Activated CD4-positive, alpha-beta T cell treated with anti-CD3 and anti-CD28 coated beads, Interleukin-2, amount 10 ng/mL, durations not matched to agents 24 days and 14 days (primary cell): ENCODE results near the gene NCAPD3. TPM values are rescaled to one million over a fixed set of nuclear protein-coding genes. Genes with fewer than 3 reads are reported as not detected.
"Not testable (repeated sequence)": the region's sequence is repeated elsewhere in the genome, so short reads cannot be mapped to it uniquely, and the experiment has no call there.

ENCODE experiments used
- DNase-seq: peaks from one replicate; pipeline ENCODE4 v3.0.0; 2022
- H3K27ac Mint-ChIP-seq: one replicate; pipeline ENCODE4 v1.8.0; 2022; ENCODE audit warnings: mild to moderate bottlenecking, mixed read lengths
- H3K27me3 Mint-ChIP-seq: one replicate; pipeline ENCODE4 v1.8.0; 2022; ENCODE audit warnings: mixed read lengths
- H3K36me3 Mint-ChIP-seq: one replicate; pipeline ENCODE4 v1.8.0; 2022; ENCODE audit warnings: low read depth, mild to moderate bottlenecking, mixed read lengths
- H3K4me1 Mint-ChIP-seq: one replicate; pipeline ENCODE4 v1.8.0; 2021; ENCODE audit warnings: mixed read lengths
- H3K4me3 Mint-ChIP-seq: one replicate; pipeline ENCODE4 v1.8.0; 2022; ENCODE audit warnings: mild to moderate bottlenecking, moderate library complexity, mixed read lengths
- H3K9me3 Mint-ChIP-seq: one replicate; pipeline ENCODE4 v1.8.0; 2021; ENCODE audit warnings: mixed read lengths
- intact Hi-C: fragments of 100-400 bp; cut with micrococcal nuclease; formaldehyde crosslinking; loops from one replicate; pipeline ENCODE4 v1.15.1; 2023
- total RNA-seq: library from RNA; stranded (reverse); gene quantifications from 2 replicates; pipeline ENCODE4 v1.2.3, GENCODE V29; 2022

NCAPD3 gene
- total RNA-seq, 1 donor from 2014 or later: 111 TPM

GRCh38 chr11:134260503-134260902, 36.7 kb upstream of the NCAPD3 start:
- DNase-seq: no peak
- Mint-ChIP-seq H3K27ac (no peak overlapping the region), H3K36me3 (peaks cover 38% of the 10 kb centered on the region), H3K9me3 (no peaks in the 10 kb centered on the region), H3K27me3 (no peaks in the 10 kb centered on the region), H3K4me3 (no peak overlapping the region), H3K4me1 (peaks cover 11% of the 10 kb centered on the region)
- intact Hi-C loops: no loop called here

- no peak for DNase-seq
- Mint-ChIP-seq H3K36me3 (peaks cover 35% of the 10 kb centered on the region), H3K9me3 (no peaks in the 10 kb centered on the region), H3K4me1 (peaks cover 22% of the 10 kb centered on the region), H3K4me3 (no peak overlapping the region), H3K27me3 (no peaks in the 10 kb centered on the region), H3K27ac (no peak overlapping the region)
- intact Hi-C loops: no loop called here
These were observed 34.8 kb upstream of the NCAPD3 start for GRCh38 chr11:134258577-134258976.

GRCh38 chr11:134257101-134257500, 33.3 kb upstream of the NCAPD3 start:
- DNase-seq: no peak
- Mint-ChIP-seq H3K27me3 (no peaks in the 10 kb centered on the region), H3K27ac (no peak overlapping the region), H3K4me1 (peaks cover 26% of the 10 kb centered on the region), H3K9me3 (no peaks in the 10 kb centered on the region), H3K4me3 (no peak overlapping the region), H3K36me3 (peaks cover 29% of the 10 kb centered on the region)
- intact Hi-C loops: no loop called here

GRCh38 chr11:134255184-134255561, 31.4 kb upstream of the NCAPD3 start:
- H3K27ac Mint-ChIP-seq, DNase-seq, intact Hi-C loops, H3K9me3 Mint-ChIP-seq, H3K4me3 Mint-ChIP-seq, H3K27me3 Mint-ChIP-seq: not testable (repeated sequence)
- H3K4me1 Mint-ChIP-seq: peaks cover 27% of the 10 kb centered on the region
- peaks cover 16% of the 10 kb centered on the region for H3K36me3 Mint-ChIP-seq

- peak overlapping the region; percentile 94 for H3K4me3 Mint-ChIP-seq
- no peaks in the 10 kb centered on the region for H3K27me3 Mint-ChIP-seq
- H3K4me1 Mint-ChIP-seq: peaks cover 26% of the 10 kb centered on the region
- H3K27ac Mint-ChIP-seq: no peak overlapping the region
- H3K9me3 Mint-ChIP-seq: no peaks in the 10 kb centered on the region
- H3K36me3 Mint-ChIP-seq: peaks cover 11% of the 10 kb centered on the region
- intact Hi-C loops: loop anchor here (1.0 kb wide), 1 partner anchor 8 kb away; no protein-coding TSS in a partner anchor
- no peak for DNase-seq
These were observed 30.8 kb upstream of the NCAPD3 start for GRCh38 chr11:134254433-134255183.

- intact Hi-C loops: loop anchor here (1.0 kb wide), 3 partner anchors 22 to 78 kb away; partner anchors contain the start of genes GLB1L2 and VPS26B
- Mint-ChIP-seq H3K27ac (peak within 1 kb of the TSS; percentile 88), H3K27me3 (no peaks in the 10 kb centered on the region), H3K36me3 (peaks cover 14% of the 10 kb centered on the region), H3K4me3 (peak within 1 kb of the TSS; percentile 94), H3K9me3 (no peaks in the 10 kb centered on the region), H3K4me1 (peaks cover 29% of the 10 kb centered on the region)
- peak; percentile 98 for DNase-seq
These were observed 29.6 kb upstream of the NCAPD3 start, which contains the start of the genes ACAD8 and THYN1 for GRCh38 chr11:134253188-134253993. ACAD8 (plus strand) TSS chr11:134253568; CDS start chr11:134253601, 33 bp downstream. THYN1 (minus strand) TSS chr11:134253352; CDS start chr11:134252882, 470 bp downstream.

- intact Hi-C loops: loop anchor here (1.0 kb wide), 3 partner anchors 23 to 79 kb away; partner anchors contain the start of genes GLB1L2 and VPS26B
- Mint-ChIP-seq H3K27me3 (no peaks in the 10 kb centered on the region), H3K9me3 (no peaks in the 10 kb centered on the region), H3K27ac (peak overlapping the region; percentile 88), H3K36me3 (peaks cover 18% of the 10 kb centered on the region), H3K4me3 (peak overlapping the region; percentile 94), H3K4me1 (peaks cover 27% of the 10 kb centered on the region)
- DNase-seq: peak; percentile 79
These were observed 28.8 kb upstream of the NCAPD3 start for GRCh38 chr11:134252346-134253187.

- no peak for DNase-seq
- peaks cover 26% of the 10 kb centered on the region for H3K36me3 Mint-ChIP-seq
- H3K27me3 Mint-ChIP-seq: no peaks in the 10 kb centered on the region
- no peak overlapping the region for H3K4me3 Mint-ChIP-seq
- intact Hi-C loops: no loop called here
- H3K4me1 Mint-ChIP-seq: peaks cover 27% of the 10 kb centered on the region
- no peak overlapping the region for H3K27ac Mint-ChIP-seq
- H3K9me3 Mint-ChIP-seq: no peaks in the 10 kb centered on the region
These were observed 26.9 kb upstream of the NCAPD3 start for GRCh38 chr11:134250675-134251074.

- Mint-ChIP-seq H3K4me1 (peaks cover 24% of the 10 kb centered on the region), H3K27me3 (no peaks in the 10 kb centered on the region), H3K27ac (no peak overlapping the region), H3K36me3 (peaks cover 26% of the 10 kb centered on the region), H3K9me3 (no peaks in the 10 kb centered on the region), H3K4me3 (no peak overlapping the region)
- intact Hi-C loops: no loop called here
- DNase-seq: no peak
These were observed 26.5 kb upstream of the NCAPD3 start for GRCh38 chr11:134250246-134250645.

- intact Hi-C loops: no loop called here
- DNase-seq: no peak
- Mint-ChIP-seq H3K4me3 (no peak overlapping the region), H3K9me3 (no peaks in the 10 kb centered on the region), H3K27ac (peak overlapping the region; percentile 35), H3K27me3 (no peaks in the 10 kb centered on the region), H3K4me1 (peaks cover 16% of the 10 kb centered on the region), H3K36me3 (peaks cover 35% of the 10 kb centered on the region)
These were observed 25.2 kb upstream of the NCAPD3 start for GRCh38 chr11:134248910-134249480.

GRCh38 chr11:134246678-134247077, 22.9 kb upstream of the NCAPD3 start:
- intact Hi-C loops: no loop called here
- Mint-ChIP-seq H3K27ac (no peak overlapping the region), H3K36me3 (peaks cover 48% of the 10 kb centered on the region), H3K4me3 (no peak overlapping the region), H3K27me3 (no peaks in the 10 kb centered on the region), H3K9me3 (no peaks in the 10 kb centered on the region), H3K4me1 (peaks cover 7% of the 10 kb centered on the region)
- DNase-seq: no peak

GRCh38 chr11:134246100-134246499, 22.3 kb upstream of the NCAPD3 start:
- Mint-ChIP-seq H3K27ac (no peak overlapping the region), H3K4me1 (peaks cover 5% of the 10 kb centered on the region), H3K4me3 (no peak overlapping the region), H3K27me3 (no peaks in the 10 kb centered on the region), H3K9me3 (no peaks in the 10 kb centered on the region), H3K36me3 (peaks cover 48% of the 10 kb centered on the region)
- DNase-seq: no peak
- intact Hi-C loops: no loop called here

- no peaks in the 10 kb centered on the region for H3K9me3 Mint-ChIP-seq
- H3K36me3 Mint-ChIP-seq: peaks cover 48% of the 10 kb centered on the region
- no peak overlapping the region for H3K4me3 Mint-ChIP-seq
- H3K27ac Mint-ChIP-seq: no peak overlapping the region
- peaks cover 5% of the 10 kb centered on the region for H3K4me1 Mint-ChIP-seq
- no peak for DNase-seq
- intact Hi-C loops: loop anchor here (2.0 kb wide), 1 partner anchor 39 kb away; no protein-coding TSS in a partner anchor
- no peaks in the 10 kb centered on the region for H3K27me3 Mint-ChIP-seq
These were observed 21.7 kb upstream of the NCAPD3 start for GRCh38 chr11:134245434-134245833.
